AG09309 (cell line): ENCODE measurements around the gene TPX2.
"Not testable (repeated sequence)": the region's sequence is repeated elsewhere in the genome, so short reads cannot be mapped to it uniquely, and the experiment has no call there.

Experiments
- DNase-seq: peaks from one replicate; pipeline ENCODE4 v3.0.0-alpha.2; 2010; ENCODE audit warnings: low read depth
- H3K4me3 ChIP-seq: 2 replicates; pipeline ENCODE4 v1.5.1; 2011; ENCODE audit warnings: mild to moderate bottlenecking, low read depth, low read length, moderate library complexity; ENCODE audit not compliant: control insufficient read depth
- TF ChIP-seq, protein P1 (sequence below): IDR thresholded peaks from 2 replicates; pipeline ENCODE4 v1.5.1; 2011; ENCODE audit warnings: mild to moderate bottlenecking, low read depth, low read length, inconsistent platforms; ENCODE audit not compliant: insufficient read depth, control insufficient read depth; ENCODE audit errors: missing control alignments

TPX2 gene

GRCh38 chr20:31822421-31823330 lies 83.6 kb downstream of the TPX2 start:
- TF ChIP-seq, protein P1, sequence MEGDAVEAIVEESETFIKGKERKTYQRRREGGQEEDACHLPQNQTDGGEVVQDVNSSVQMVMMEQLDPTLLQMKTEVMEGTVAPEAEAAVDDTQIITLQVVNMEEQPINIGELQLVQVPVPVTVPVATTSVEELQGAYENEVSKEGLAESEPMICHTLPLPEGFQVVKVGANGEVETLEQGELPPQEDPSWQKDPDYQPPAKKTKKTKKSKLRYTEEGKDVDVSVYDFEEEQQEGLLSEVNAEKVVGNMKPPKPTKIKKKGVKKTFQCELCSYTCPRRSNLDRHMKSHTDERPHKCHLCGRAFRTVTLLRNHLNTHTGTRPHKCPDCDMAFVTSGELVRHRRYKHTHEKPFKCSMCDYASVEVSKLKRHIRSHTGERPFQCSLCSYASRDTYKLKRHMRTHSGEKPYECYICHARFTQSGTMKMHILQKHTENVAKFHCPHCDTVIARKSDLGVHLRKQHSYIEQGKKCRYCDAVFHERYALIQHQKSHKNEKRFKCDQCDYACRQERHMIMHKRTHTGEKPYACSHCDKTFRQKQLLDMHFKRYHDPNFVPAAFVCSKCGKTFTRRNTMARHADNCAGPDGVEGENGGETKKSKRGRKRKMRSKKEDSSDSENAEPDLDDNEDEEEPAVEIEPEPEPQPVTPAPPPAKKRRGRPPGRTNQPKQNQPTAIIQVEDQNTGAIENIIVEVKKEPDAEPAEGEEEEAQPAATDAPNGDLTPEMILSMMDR: peak; percentile 96
- DNase-seq: no peak
- peak overlapping the region; percentile 8 for H3K4me3 ChIP-seq

DNA sequence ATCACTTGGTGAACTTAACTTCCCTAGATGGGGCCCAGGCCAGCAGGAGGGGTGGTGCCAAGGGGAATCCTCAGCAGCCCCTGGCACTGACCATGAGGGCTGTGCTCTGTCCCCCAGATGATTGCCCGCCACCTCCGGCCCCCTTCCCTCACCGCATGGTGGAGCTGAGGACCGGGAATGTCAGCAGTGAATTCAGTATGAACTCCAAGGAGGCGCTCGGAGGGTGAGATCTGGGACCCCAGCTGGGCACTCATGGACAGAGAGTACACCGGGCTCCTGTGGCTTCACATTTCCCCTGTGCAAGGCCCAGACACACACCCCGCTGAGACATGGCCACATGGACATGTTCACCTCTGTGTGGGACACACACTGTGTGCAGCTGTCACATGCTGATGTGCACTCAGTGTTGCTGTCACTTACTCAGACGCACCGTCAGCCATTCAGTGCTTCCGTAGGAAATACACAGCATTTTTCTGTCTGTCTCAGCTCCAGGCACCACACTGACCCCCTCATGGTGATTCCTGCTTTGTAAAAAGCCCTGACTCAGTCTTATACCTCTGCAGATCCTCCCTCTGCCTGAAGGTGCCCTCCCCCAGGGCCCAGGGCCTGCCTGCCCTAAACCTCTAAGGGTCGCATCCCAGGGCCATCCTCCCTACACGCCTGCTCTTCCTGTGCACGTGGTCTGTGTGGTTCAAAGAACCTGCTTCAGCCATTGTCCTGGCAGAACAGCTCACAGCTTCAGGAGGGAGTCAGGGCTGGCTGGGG lies 84.5 kb downstream of the TPX2 start:
- TF ChIP-seq, protein P1: no peak
- H3K4me3 ChIP-seq: no peak overlapping the region
- DNase-seq: no peak

DNA sequence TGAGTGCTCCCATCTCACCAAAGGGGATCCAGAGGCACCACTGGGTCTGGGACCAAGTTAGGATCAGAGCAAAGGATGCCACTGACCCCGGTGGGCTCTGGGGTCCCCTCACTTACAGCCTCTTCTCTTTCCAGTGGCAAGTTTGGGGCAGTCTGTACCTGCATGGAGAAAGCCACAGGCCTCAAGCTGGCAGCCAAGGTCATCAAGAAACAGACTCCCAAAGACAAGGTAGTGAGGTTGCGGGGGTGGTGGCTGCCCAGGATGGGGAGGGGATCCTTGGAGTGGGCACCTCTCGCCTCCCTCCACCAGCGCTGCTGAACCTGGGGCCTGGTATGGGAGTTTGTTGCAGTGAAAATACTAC lies 85.0 kb downstream of the TPX2 start:
- TF ChIP-seq, protein P1: no peak
- H3K4me3 ChIP-seq: no peak overlapping the region
- no peak for DNase-seq

DNA sequence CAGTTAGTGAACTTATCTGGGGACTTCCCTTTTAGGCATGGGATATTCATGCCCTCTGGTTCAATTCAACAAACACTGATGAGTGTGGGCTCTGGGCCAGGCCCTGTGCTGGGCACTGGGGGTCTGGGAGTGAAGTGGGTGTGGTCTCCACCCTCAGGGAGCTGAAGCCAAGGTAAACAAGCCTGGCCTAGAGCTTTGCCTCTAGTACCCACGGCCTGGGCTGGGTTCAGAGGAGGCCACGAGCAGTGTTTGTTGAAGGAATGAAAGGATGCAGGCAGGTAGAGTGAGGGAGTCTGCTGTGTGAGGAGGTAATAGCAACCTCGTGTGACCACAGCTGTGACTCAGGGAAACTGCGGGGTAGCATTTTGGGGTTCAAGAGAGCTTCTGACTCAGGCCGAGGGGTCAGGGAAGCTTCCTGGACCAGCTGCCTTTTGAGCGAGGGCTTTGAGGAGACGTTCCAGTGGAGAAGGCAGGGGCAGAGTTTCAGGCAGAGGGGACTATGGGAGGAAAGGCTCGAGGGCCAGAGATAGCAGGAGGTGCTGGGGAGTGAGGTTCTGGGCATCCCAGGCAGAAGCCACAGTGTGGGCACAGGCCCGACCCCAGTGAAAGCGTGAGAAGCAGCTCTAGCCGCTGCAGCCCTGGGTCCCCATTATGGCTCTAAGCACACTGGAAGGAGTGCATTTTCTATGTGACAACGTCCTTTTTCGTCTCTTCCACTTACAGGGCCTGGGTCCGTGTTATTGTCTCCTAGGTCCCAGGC lies 85.6 kb downstream of the TPX2 start:
- DNase-seq: no peak
- H3K4me3 ChIP-seq: no peak overlapping the region
- TF ChIP-seq, protein P1: no peak

GRCh38 chr20:31826074-31826473 lies 87.0 kb downstream of the TPX2 start:
- H3K4me3 ChIP-seq: no peak overlapping the region
- no peak for DNase-seq
- TF ChIP-seq, protein P1: no peak

DNA sequence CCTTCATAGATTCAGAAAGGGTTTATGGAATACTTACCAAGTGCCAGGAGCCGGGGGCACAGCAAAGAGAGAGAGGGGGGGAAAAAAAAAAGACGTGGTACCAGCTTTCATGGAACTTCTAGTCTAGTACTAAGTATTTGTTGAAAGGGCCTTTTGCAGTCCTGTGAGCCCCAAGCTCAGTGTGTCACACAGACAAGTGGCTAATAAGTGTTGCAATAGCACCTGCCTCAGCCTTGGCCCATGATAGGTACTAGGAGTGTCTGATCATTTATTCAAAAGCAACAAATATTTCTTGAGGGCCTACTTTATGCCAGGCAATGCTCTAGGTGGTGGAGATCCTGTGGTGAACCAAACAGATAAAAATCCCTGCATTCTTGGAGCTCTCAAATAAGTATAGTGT lies 88.0 kb downstream of the TPX2 start:
- no peak overlapping the region for H3K4me3 ChIP-seq
- no peak for DNase-seq
- TF ChIP-seq, protein P1: no peak

DNA sequence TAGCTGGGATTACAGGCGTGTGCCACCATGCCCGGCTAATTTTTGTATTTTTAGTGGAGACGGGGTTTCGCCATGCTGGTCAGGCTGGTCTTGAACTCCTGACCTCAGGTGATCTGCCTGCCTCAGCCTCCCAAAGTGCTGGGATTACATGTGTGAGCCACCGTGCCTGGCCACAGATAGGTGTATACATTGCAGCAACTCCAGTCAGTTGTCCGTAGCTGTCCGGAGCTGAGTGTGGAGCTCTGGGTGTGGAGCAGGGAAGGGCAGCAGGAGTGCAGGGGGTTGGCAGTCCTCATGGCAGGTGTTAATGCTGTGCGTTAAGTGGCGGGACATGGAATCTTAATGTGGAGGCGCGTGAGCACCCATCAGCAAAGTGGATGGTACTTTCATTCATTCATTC lies 88.9 kb downstream of the TPX2 start:
- not testable (repeated sequence) for H3K4me3 ChIP-seq, DNase-seq
